SH-SY5Y (cell line): ENCODE measurements around the gene DTX2.

ENCODE experiments used
- GATA2 ChIP-seq: IDR thresholded peaks from 2 replicates; pipeline ENCODE4 v1.6.1; 2011; ENCODE audit warnings: mild to moderate bottlenecking, low read depth, low read length
- GATA3 ChIP-seq: IDR thresholded peaks from 2 replicates; pipeline ENCODE4 v1.6.1; 2011; ENCODE audit warnings: low read depth, mild to moderate bottlenecking, low read length, moderate library complexity

GRCh38 chr7:76506081-76506440, 44.6 kb downstream of the DTX2 start:
- TF ChIP-seq GATA2, result no peak
- TF ChIP-seq GATA3, result no peak
